Activated gamma-delta T cell treated with anti-CD3 and anti-CD28 coated beads, Interleukin-2, amount 50 U/mL, for 16 hours (primary cell): Measurements from ENCODE around the gene FBXW8.
A peak's percentile ranks its signal among the peaks of the same experiment; 100 is the strongest.

Experiments used
- DNase-seq: peaks from one replicate; pipeline ENCODE4 v3.0.0-alpha.2; 2020; ENCODE audit warnings: low read depth

Gene FBXW8

GRCh38 chr12:116910645-116911451 lies at the start of gene FBXW8:
TSS of gene FBXW8 (plus strand) at chr12:116910950. CDS start at chr12:116911038, 88 bp downstream.
- peak; percentile 41 for DNase-seq

GRCh38 chr12:116861320-116861719 lies 49.4 kb upstream of the FBXW8 start:
- no peak for DNase-seq

GRCh38 chr12:116862167-116862566 lies 48.6 kb upstream of the FBXW8 start:
- no peak for DNase-seq

GRCh38 chr12:116863275-116863767 lies 47.4 kb upstream of the FBXW8 start:
- no peak for DNase-seq

- DNase-seq = no peak
Observed at GRCh38 chr12:116864371-116865160, 46.2 kb upstream of the FBXW8 start.

GRCh38 chr12:116867523-116867922 lies 43.2 kb upstream of the FBXW8 start:
- DNase-seq = no peak

GRCh38 chr12:116870306-116870705 lies 40.4 kb upstream of the FBXW8 start:
- no peak for DNase-seq

GRCh38 chr12:116874324-116874995 lies 36.3 kb upstream of the FBXW8 start:
- DNase-seq = no peak

GRCh38 chr12:116876151-116876869 lies 34.4 kb upstream of the FBXW8 start:
- no peak for DNase-seq

- no peak for DNase-seq
Observed at GRCh38 chr12:116878567-116879508, 31.9 kb upstream of the FBXW8 start.

- no peak for DNase-seq
Observed at GRCh38 chr12:116879509-116880212, 31.1 kb upstream of the FBXW8 start.

- DNase-seq = no peak
Observed at GRCh38 chr12:116880213-116880816, 30.4 kb upstream of the FBXW8 start.

- DNase-seq = no peak
Observed at GRCh38 chr12:116880817-116881324, 29.9 kb upstream of the FBXW8 start.

- DNase-seq = no peak
Observed at GRCh38 chr12:116881325-116881876, 29.3 kb upstream of the FBXW8 start, which contains the start of gene HRK. TSS of gene HRK (minus strand) at chr12:116881441. CDS start at chr12:116881307, 134 bp downstream.

GRCh38 chr12:116881877-116882507 lies 28.8 kb upstream of the FBXW8 start:
- no peak for DNase-seq

- no peak for DNase-seq
Observed at GRCh38 chr12:116882742-116883141, 28.0 kb upstream of the FBXW8 start.

GRCh38 chr12:116884871-116885270 lies 25.9 kb upstream of the FBXW8 start:
- DNase-seq = no peak

GRCh38 chr12:116885491-116885890 lies 25.3 kb upstream of the FBXW8 start:
- DNase-seq = no peak
